Endothelial cell of umbilical vein (primary cell): Measurements from ENCODE around the gene HYAL3. TPM values are rescaled to one million over a fixed set of nuclear protein-coding genes. Genes with fewer than 3 reads are reported as not detected.

Experiments used
- BruUV-seq: library from RNA; stranded (reverse); fragments of 400-500 nt; replicated peaks from 2 replicates; lab custom pipeline; 2021; lab: Mats Ljungman, UMichigan
- CTCF ChIA-PET: fragments of 300-600, 350-600 bp; sonication (Branson Sonifier 250); formaldehyde crosslinking; loops from one replicate; lab custom pipeline; 2021; ENCODE audit warnings: antibody characterized with exemption, inconsistent platforms; lab: Charles Lee
- POLR2A ChIA-PET: fragments of 300-600, 350-600 bp; sonication (Branson Sonifier 250); formaldehyde crosslinking; loops from one replicate; lab custom pipeline; 2021; ENCODE audit warnings: antibody characterized with exemption, inconsistent platforms; lab: Charles Lee
- DNase-seq: peaks from one replicate; pipeline ENCODE4 v3.0.0-alpha.2; 2011; ENCODE audit warnings: low read depth, low spot score
- FAIRE-seq: peaks from 2 replicates; lab custom pipeline; 2011; peaks lifted over from hg19 to GRCh38; lab: Jason Lieb, UNC
- H2AFZ ChIP-seq: 2 replicates; pipeline ENCODE4 v1.6.0; 2012; ENCODE audit warnings: low read depth, low read length, control low read depth, inconsistent platforms
- H3K27ac ChIP-seq: 2 replicates; pipeline ENCODE4 v1.5.1; 2011; ENCODE audit warnings: low read depth, mild to moderate bottlenecking, control low read depth, low read length, moderate library complexity; ENCODE audit not compliant: insufficient read depth
- H3K27me3 ChIP-seq, 2 experiments: 2 replicates each; pipeline versions ENCODE4 v1.6.0 to v1.6.1; 2011; ENCODE audit warnings: low read length in 2 of 2, mixed read lengths in 1 of 2; ENCODE audit not compliant: control insufficient read depth in 2 of 2, insufficient read depth in 2 of 2
- H3K36me3 ChIP-seq, 2 experiments: 2 replicates in 1 of 2; 3 replicates in 1 of 2; pipeline ENCODE4 v1.5.1; 2011; ENCODE audit warnings: low read length in 2 of 2, mild to moderate bottlenecking in 1 of 2, moderate library complexity in 1 of 2; ENCODE audit not compliant: control insufficient read depth in 2 of 2, insufficient read depth in 2 of 2; ENCODE audit errors: extremely low read depth in 1 of 2
- H3K4me1 ChIP-seq: 3 replicates; pipeline ENCODE4 v1.5.1; 2011; ENCODE audit warnings: mild to moderate bottlenecking, low read length; ENCODE audit not compliant: control insufficient read depth, insufficient read depth; ENCODE audit errors: extremely low read depth
- H3K4me2 ChIP-seq: 2 replicates; pipeline ENCODE4 v1.6.1; 2011; ENCODE audit warnings: low read length, control low read depth, mixed read lengths; ENCODE audit not compliant: insufficient read depth
- H3K4me3 ChIP-seq, 3 experiments: fragments of 200-600 bp in 1 of 3; sonication (generic), shearing (Covaris generic) in 1 of 3; replicated peaks in 1 of 3; 2 replicates each; pipeline ENCODE4 v1.5.1; 2011 to 2016; ENCODE audit warnings: control low read depth in 3 of 3, low read length in 3 of 3, mild to moderate bottlenecking in 2 of 3, inconsistent platforms in 1 of 3, low read depth in 1 of 3, moderate library complexity in 1 of 3; ENCODE audit not compliant: insufficient read depth in 1 of 3
- H3K79me2 ChIP-seq: 2 replicates; pipeline ENCODE4 v1.6.0; 2012; ENCODE audit warnings: low read length, inconsistent platforms; ENCODE audit not compliant: control insufficient read depth, insufficient read depth
- H3K9ac ChIP-seq: replicated peaks from 2 replicates; pipeline ENCODE3; 2011; ENCODE audit warnings: low read length, control low read depth; ENCODE audit not compliant: insufficient read depth; ENCODE audit errors: extremely low read depth
- H3K9me1 ChIP-seq: replicated peaks from 3 replicates; pipeline ENCODE4 v1.6.0; 2011; ENCODE audit warnings: mild to moderate bottlenecking, low read length; ENCODE audit not compliant: control insufficient read depth, insufficient read depth; ENCODE audit errors: extremely low read depth
- H3K9me3 ChIP-seq: replicated peaks from 2 replicates; pipeline ENCODE4 v1.5.1; 2012; ENCODE audit warnings: low read length, inconsistent platforms; ENCODE audit not compliant: control insufficient read depth, insufficient read depth
- H4K20me1 ChIP-seq: replicated peaks from 2 replicates; pipeline ENCODE3; 2011; ENCODE audit warnings: mild to moderate bottlenecking, low read length; ENCODE audit not compliant: control insufficient read depth, insufficient read depth; ENCODE audit errors: extremely low read depth
- CTCF ChIP-seq, 2 donors: IDR thresholded peaks; 1 replicate in 1 of 2; 2 replicates in 1 of 2; pipeline ENCODE4 v1.5.1; 2011; ENCODE audit warnings: low read length in 2 of 2, mild to moderate bottlenecking in 2 of 2, moderate library complexity in 2 of 2, control low read depth in 1 of 2, inconsistent platforms in 1 of 2, low read depth in 1 of 2; ENCODE audit not compliant: insufficient read depth in 1 of 2; ENCODE audit errors: extremely low read depth in 1 of 2
- EZH2 ChIP-seq: IDR thresholded peaks from 2 replicates; pipeline ENCODE4 v1.6.1; 2012; ENCODE audit warnings: borderline replicate concordance, low read depth, mild to moderate bottlenecking, moderate library complexity, low read length, inconsistent platforms; ENCODE audit not compliant: severe bottlenecking
- FOS ChIP-seq: IDR thresholded peaks from 2 replicates; pipeline ENCODE4 v1.6.1; 2011; ENCODE audit warnings: mild to moderate bottlenecking, low read length, moderate library complexity, borderline replicate concordance; ENCODE audit not compliant: insufficient read depth
- GATA2 ChIP-seq: IDR thresholded peaks from 2 replicates; pipeline ENCODE4 v1.7.0; 2011; ENCODE audit warnings: low read depth, mild to moderate bottlenecking, moderate library complexity, mixed read lengths, low read length; ENCODE audit not compliant: insufficient read length, insufficient read depth
- JUN ChIP-seq: IDR thresholded peaks from 2 replicates; pipeline ENCODE4 v1.6.1; 2011; ENCODE audit warnings: borderline replicate concordance, low read depth; ENCODE audit not compliant: insufficient read length, insufficient read depth
- MYC ChIP-seq: IDR thresholded peaks from one replicate; pipeline ENCODE4 v1.6.1; 2011; ENCODE audit warnings: mild to moderate bottlenecking, low read depth, low read length
- POLR2A ChIP-seq: IDR thresholded peaks from 2 replicates; pipeline ENCODE4 v1.6.1; 2012; ENCODE audit warnings: low read depth, mild to moderate bottlenecking, control low read depth, low read length
- POLR2AphosphoS5 ChIP-seq: IDR thresholded peaks from 2 replicates; pipeline ENCODE4 v1.6.1; 2012; ENCODE audit warnings: low read depth, mild to moderate bottlenecking, control low read depth, low read length, moderate library complexity; ENCODE audit not compliant: insufficient read depth
- dilution Hi-C: fragments of 300-500 bp; cut with MboI; formaldehyde crosslinking; loops from one replicate; pipeline ENCODE4 v1.15.0; 2019; ENCODE audit warnings: low sequenced_read_pairs; ENCODE audit not compliant: extremely low pct_ligation_motif_present
- intact Hi-C: fragments of 100-400 bp; cut with micrococcal nuclease; formaldehyde crosslinking; loops from one replicate; pipeline ENCODE4 v1.10.0; 2022
- polyA plus RNA-seq, 4 experiments: library from polyadenylated mRNA; depleted of rRNA in 3 of 4; stranded (reverse) in 3 of 4; unstranded in 1 of 4; fragments of >200 nt; gene quantifications; 2 replicates each; pipeline versions ENCODE4 v1.2.1 to v1.2.3, GENCODE V29; 2011 to 2012; ENCODE audit warnings: missing spikeins in 1 of 4
- total RNA-seq: library from RNA; stranded (reverse); gene quantifications from 2 replicates; pipeline ENCODE4 v1.2.3, GENCODE V29; 2021
- TF ChIP-seq, protein P1 (sequence below): IDR thresholded peaks from 2 replicates; pipeline ENCODE4 v1.6.1; 2011; ENCODE audit not compliant: insufficient read depth, insufficient read length

The HYAL3 gene
- total and polyA plus RNA-seq, 2 donors (not counting 3 experiments of a cell fraction or from before 2014, with no cell fraction given) = 4.8 to 11.5 TPM

DNA sequence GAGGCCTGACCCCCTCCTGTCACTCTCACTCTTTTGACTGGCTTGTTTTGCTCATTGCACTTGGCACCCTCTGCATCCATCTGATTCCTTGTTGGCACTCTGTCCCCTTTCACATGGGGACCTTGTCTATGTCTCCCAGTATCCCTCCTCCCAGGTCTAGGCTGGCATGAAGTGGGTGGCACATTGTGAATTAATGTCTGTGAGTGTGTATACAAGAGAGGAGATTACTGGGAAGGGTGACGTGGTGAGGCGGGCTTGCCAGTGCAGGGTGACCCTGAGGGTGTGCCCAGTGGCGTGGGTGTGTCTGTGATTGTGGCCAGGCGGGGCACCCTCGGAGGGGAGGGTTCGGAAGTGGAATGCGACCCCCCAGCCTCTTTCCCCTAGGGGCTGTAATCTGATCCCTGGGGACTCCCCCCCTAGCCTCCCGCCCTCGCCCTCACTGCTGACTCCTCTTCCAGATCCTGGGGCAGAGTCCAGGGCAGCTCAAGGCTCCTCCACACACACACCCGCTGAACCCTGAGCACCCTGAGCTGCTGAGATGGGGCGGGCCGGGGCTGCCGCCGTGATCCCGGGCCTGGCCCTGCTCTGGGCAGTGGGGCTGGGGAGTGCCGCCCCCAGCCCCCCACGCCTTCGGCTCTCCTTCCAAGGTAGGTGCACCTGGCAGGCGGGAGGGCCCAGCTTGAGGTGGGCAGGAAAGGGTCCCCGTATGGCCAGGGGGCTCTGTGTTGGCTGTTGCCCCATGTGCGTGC, 30.3 kb downstream of the HYAL3 start, which contains the start of gene SEMA3B:
SEMA3B (plus strand) TSS at position 445 of the 749 bp plus-strand sequence; CDS start at position 539, 94 bp downstream.
- no peak within 1 kb of the TSS for H3K4me2 ChIP-seq
- peaks cover 6% of the 10 kb centered on the region in 2 experiments for H3K27me3 ChIP-seq
- POLR2A ChIA-PET = interaction anchor here (1.6 kb wide), 1 partner anchor 23 kb away, joined by 3 read pairs; no protein-coding TSS in a partner anchor
- no peak within 1 kb of the TSS for H3K4me3 ChIP-seq
- H3K27ac ChIP-seq = no peak within 1 kb of the TSS
- no TSS peak for BruUV-seq
- H3K36me3 ChIP-seq = no peaks in the 10 kb centered on the region
- DNase-seq = no peak
- H3K9me3 ChIP-seq = no peaks in the 10 kb centered on the region
- dilution Hi-C loops (no loop called here), intact Hi-C loops (loop anchor here (10.0 kb wide), 1 partner anchor 144 kb away; no protein-coding TSS in a partner anchor)
- peaks cover 2% of the 10 kb centered on the region for H3K4me1 ChIP-seq
- H3K9me1 ChIP-seq = no peaks in the 10 kb centered on the region
- no peak within 1 kb of the TSS for H2AFZ ChIP-seq
- TF ChIP-seq JUN = no peak
- no peak for TF ChIP-seq MYC
- no peak for TF ChIP-seq EZH2
- TF ChIP-seq, protein P1, sequence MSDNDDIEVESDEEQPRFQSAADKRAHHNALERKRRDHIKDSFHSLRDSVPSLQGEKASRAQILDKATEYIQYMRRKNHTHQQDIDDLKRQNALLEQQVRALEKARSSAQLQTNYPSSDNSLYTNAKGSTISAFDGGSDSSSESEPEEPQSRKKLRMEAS = no peak
- TF ChIP-seq GATA2 = no peak
- TF ChIP-seq FOS = no peak
- TF ChIP-seq POLR2AphosphoS5 = no peak
- TF ChIP-seq CTCF (IDR thresholded peaks at IDR 0.05; ENCODE audit: extremely low read depth in 1 of 2, insufficient read depth in 1 of 2, low read depth in 1 of 2, low read length in 2 of 2) = no peak
- no peak for TF ChIP-seq POLR2A
- no peak for FAIRE-seq
- H3K9ac ChIP-seq = no peak within 1 kb of the TSS
- no peaks in the 10 kb centered on the region for H4K20me1 ChIP-seq
- H3K79me2 ChIP-seq = no peaks in the 10 kb centered on the region
- CTCF ChIA-PET = interaction anchor here (1.0 to 3.7 kb wide), 5 partner anchors 9 to 74 kb away, joined by 3 to 26 read pairs (median 5); no protein-coding TSS in a partner anchor
